ENCODE data around the gene EDA. TPM values are rescaled to one million over a fixed set of nuclear protein-coding genes. Genes with fewer than 3 reads are reported as not detected.
A peak's percentile ranks its signal among the peaks of the same experiment; 100 is the strongest.

The EDA gene
- total RNA-seq (2021; ENCODE audit: unreplicated experiment) (5.2 TPM), Bru-seq, nascent RNA (percentile 43 among the genes with signal in this experiment), BruChase-seq, experiment 1, labeled RNA remaining after a 6-hour chase (percentile 36 among the genes with signal in this experiment), BruChase-seq, experiment 2, labeled RNA remaining after a 2-hour chase (percentile 49 among the genes with signal in this experiment)
- polyA plus RNA-seq (2012) = 3.9 and 4.1 TPM in 2 replicates
- long read RNA-seq, partial matches to known transcripts = 0 of 5 reads
- long read RNA-seq, other reads (novel, unspliced or antisense) = 5 of 5 reads

DNA sequence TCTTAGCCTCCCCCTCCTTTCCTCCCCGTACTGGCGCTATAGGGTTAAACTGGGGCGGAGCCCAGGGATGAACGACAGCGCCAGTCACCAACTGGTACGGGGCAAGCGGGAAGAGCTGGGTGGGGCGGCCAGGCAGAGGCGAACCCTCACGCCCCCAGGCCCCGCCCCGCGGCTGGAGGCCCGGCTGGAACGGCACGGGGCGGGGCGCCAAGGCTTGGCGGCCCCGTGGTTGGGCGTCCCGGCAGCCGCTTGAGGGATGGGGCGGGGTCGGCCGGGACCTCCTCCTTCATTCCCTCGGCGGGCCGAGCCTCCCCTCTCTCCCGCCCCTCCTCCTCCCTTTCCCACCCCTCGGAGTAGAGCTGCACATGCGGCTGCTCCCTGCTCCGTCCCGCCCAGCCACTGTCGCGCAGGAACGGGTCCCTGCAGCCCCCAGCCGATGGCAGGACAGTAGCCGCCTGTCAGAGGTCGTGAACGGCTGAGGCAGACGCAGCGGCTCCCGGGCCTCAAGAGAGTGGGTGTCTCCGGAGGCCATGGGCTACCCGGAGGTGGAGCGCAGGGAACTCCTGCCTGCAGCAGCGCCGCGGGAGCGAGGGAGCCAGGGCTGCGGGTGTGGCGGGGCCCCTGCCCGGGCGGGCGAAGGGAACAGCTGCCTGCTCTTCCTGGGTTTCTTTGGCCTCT lies at the start of gene EDA:
TSS of gene EDA (plus strand) at position 335 of the 678 bp plus-strand sequence.
- peak within 1 kb of the TSS; percentile 54 to 61 for H3K4me3 ChIP-seq (replicated peaks in 1 of 2; ENCODE audit: low read depth in 1 of 2, low read length in 2 of 2)
- no TSS peak for BruUV-seq (replicated peaks)
- no peaks in the 10 kb centered on the region for H4K20me1 ChIP-seq (ENCODE audit: insufficient read depth)
- H3K9ac ChIP-seq (ENCODE audit: low read length) = peak within 1 kb of the TSS; percentile 47
- H3K27ac ChIP-seq (ENCODE audit: low read depth, low read length) = no peak within 1 kb of the TSS; the same call in 1 of the 2 replicates
- H3K27me3 ChIP-seq (ENCODE audit: insufficient read depth, low read length) = no peaks in the 10 kb centered on the region
- peak; percentile 88 for TF ChIP-seq SP1 (IDR thresholded peaks at IDR 0.05; ENCODE audit: low read depth)
- TF ChIP-seq POLR2AphosphoS5 (IDR thresholded peaks at IDR 0.05; ENCODE audit: low read depth, low read length) = no peak
- no peak for TF ChIP-seq YY1 (IDR thresholded peaks at IDR 0.05; ENCODE audit: extremely low read depth, insufficient replicate concordance, low read depth, low read length)
- no peak for TF ChIP-seq RAD21 (IDR thresholded peaks at IDR 0.05; ENCODE audit: low read depth)
- no peak for TF ChIP-seq EGR1 (IDR thresholded peaks at IDR 0.05; ENCODE audit: low read depth)
- TF ChIP-seq CBX3 (IDR thresholded peaks at IDR 0.05; ENCODE audit: low read depth) = no peak
- no peak for TF ChIP-seq SIN3A (IDR thresholded peaks at IDR 0.05; ENCODE audit: low read depth)
- peak within 1 kb of the TSS; percentile 74 for H2AFZ ChIP-seq (ENCODE audit: low read depth, low read length, poor library complexity, severe bottlenecking)
- DNase-seq (ENCODE audit: low read depth, low spot score) = peak; percentile 61
- H3K36me3 ChIP-seq (ENCODE audit: control insufficient read depth in 1 of 2, insufficient read depth in 2 of 2, low read length in 2 of 2) = no peaks in the 10 kb centered on the region
- CTCF ChIA-PET = interaction anchor here (0.9 to 1.5 kb wide), 3 partner anchors 77 to 192 kb away, joined by 3 to 6 read pairs (median 5); no protein-coding TSS in a partner anchor
- H3K9me3 ChIP-seq (ENCODE audit: control insufficient read depth in 1 of 2, insufficient read depth in 1 of 2, low read depth in 1 of 2, low read length in 2 of 2) = no peaks in the 10 kb centered on the region
- intact Hi-C loops (cut with micrococcal nuclease) = loop anchor here (5.0 to 10.0 kb wide), 3 partner anchors 416 to 791 kb away; partner anchors contain the start of gene EFNB1
- RAD21 ChIA-PET (ENCODE audit: low non-redundant PET in 1 of 2, low total read pairs in 2 of 2, uncharacterized antibody in 2 of 2, unreplicated experiment in 2 of 2) = no interaction called here
- peaks cover 0 to 3% of the 10 kb centered on the region in 2 experiments; a peak in 1 of 4 replicates for H3K4me1 ChIP-seq (ENCODE audit: control insufficient read depth in 1 of 2, insufficient read depth in 2 of 2, low read length in 2 of 2)
- no peaks in the 10 kb centered on the region for H3K79me2 ChIP-seq (ENCODE audit: insufficient read depth, low read length)
- H3K9me2 ChIP-seq (ENCODE audit: insufficient read depth) = no peaks in the 10 kb centered on the region
- ATAC-seq = peak; percentile 96
- POLR2A ChIA-PET = interaction anchor here (0.7 kb wide), 1 partner anchor 55 kb away, joined by 3 read pairs; no protein-coding TSS in a partner anchor
- H3K4me2 ChIP-seq (ENCODE audit: low read length) = peak within 1 kb of the TSS; percentile 84

GRCh38 chrX:69568828-69569227 lies 47.1 kb upstream of the EDA start:
- Histone ChIP-seq H3K9ac (ENCODE audit: low read length) (no peak overlapping the region), H4K20me1 (ENCODE audit: insufficient read depth) (no peaks in the 10 kb centered on the region), H3K4me2 (ENCODE audit: low read length) (no peak overlapping the region), H3K9me2 (ENCODE audit: insufficient read depth) (no peaks in the 10 kb centered on the region), H3K79me2 (ENCODE audit: insufficient read depth, low read length) (no peaks in the 10 kb centered on the region), H2AFZ (ENCODE audit: low read depth, low read length, poor library complexity, severe bottlenecking) (no peak overlapping the region), H3K27ac (ENCODE audit: low read depth, low read length) (no peak overlapping the region), H3K27me3 (ENCODE audit: insufficient read depth, low read length) (no peaks in the 10 kb centered on the region), H3K36me3 (ENCODE audit: control insufficient read depth in 1 of 2, insufficient read depth in 2 of 2, low read length in 2 of 2) (no peaks in the 10 kb centered on the region), H3K4me3 (replicated peaks in 1 of 2; ENCODE audit: low read depth in 1 of 2, low read length in 2 of 2) (no peak overlapping the region), H3K9me3 (ENCODE audit: control insufficient read depth in 1 of 2, insufficient read depth in 1 of 2, low read depth in 1 of 2, low read length in 2 of 2) (no peaks in the 10 kb centered on the region), H3K4me1 (ENCODE audit: control insufficient read depth in 1 of 2, insufficient read depth in 2 of 2, low read length in 2 of 2) (no peaks in the 10 kb centered on the region)
- ATAC-seq (no peak), DNase-seq (ENCODE audit: low read depth, low spot score) (no peak)
- POLR2A ChIA-PET = no interaction called here
- no TSS peak for BruUV-seq (replicated peaks)
- CTCF ChIA-PET = no interaction called here
- RAD21 ChIA-PET (ENCODE audit: low non-redundant PET in 1 of 2, low total read pairs in 2 of 2, uncharacterized antibody in 2 of 2, unreplicated experiment in 2 of 2) = no interaction called here
- intact Hi-C loops (cut with micrococcal nuclease) = no loop called here
- no peak for TF ChIP-seq ZNF274 (IDR thresholded peaks at IDR 0.05; ENCODE audit: low read depth, low read length)
- no peak for TF ChIP-seq MAX (IDR thresholded peaks at IDR 0.05)
- TF ChIP-seq EZH2phosphoT487 (IDR thresholded peaks at IDR 0.05; ENCODE audit: borderline replicate concordance) = no peak
- TF ChIP-seq POLR2A (IDR thresholded peaks at IDR 0.05; ENCODE audit: borderline replicate concordance, extremely low read depth, insufficient read depth, insufficient read length) = no peak
- TF ChIP-seq SRF (IDR thresholded peaks at IDR 0.05; ENCODE audit: low read depth) = no peak
- no peak for TF ChIP-seq YY1 (IDR thresholded peaks at IDR 0.05; ENCODE audit: extremely low read depth, insufficient replicate concordance, low read depth, low read length)
- TF ChIP-seq SIN3A (IDR thresholded peaks at IDR 0.05; ENCODE audit: low read depth) = no peak
- no peak for TF ChIP-seq ZBTB33 (IDR thresholded peaks at IDR 0.05; ENCODE audit: extremely low read depth, insufficient replicate concordance, low read length)
- no peak for TF ChIP-seq CBX3 (IDR thresholded peaks at IDR 0.05; ENCODE audit: low read depth)
- TF ChIP-seq FOSL1 (IDR thresholded peaks at IDR 0.05; ENCODE audit: low read depth) = no peak
